Sigmoid colon (tissue), 4 donors: ENCODE results near the gene RGS17.
"Not testable (repeated sequence)": the region's sequence is repeated elsewhere in the genome, so short reads cannot be mapped to it uniquely, and the experiment has no call there.

Source experiments
- EP300 ChIP-seq, 4 donors: sonication (generic); formaldehyde crosslinking; IDR thresholded peaks; one replicate each; pipeline ENCODE4 v1.6.1; 2017; ENCODE audit warnings: antibody characterized with exemption in 4 of 4
- POLR2A ChIP-seq, 2 donors: fragments of 450-650 bp; IDR thresholded peaks; one replicate each; pipeline ENCODE4 v1.6.1; 2016; ENCODE audit warnings: antibody characterized with exemption in 2 of 2, mild to moderate bottlenecking in 2 of 2, moderate library complexity in 2 of 2
- POLR2AphosphoS5 ChIP-seq, 4 donors: sonication (generic); formaldehyde crosslinking; IDR thresholded peaks; one replicate each; pipeline ENCODE4 v1.6.1; 2017; ENCODE audit warnings: antibody characterized with exemption in 4 of 4
- TF ChIP-seq, protein P1 (sequence below), 4 experiments: fragments of 450-650 bp in 3 of 4; fragments of 200-600 bp in 1 of 4; IDR thresholded peaks; one replicate each; pipeline ENCODE4 v1.5.1; 2016 to 2019; ENCODE audit warnings: antibody characterized with exemption in 4 of 4, mild to moderate bottlenecking in 3 of 4, moderate library complexity in 2 of 4

DNA sequence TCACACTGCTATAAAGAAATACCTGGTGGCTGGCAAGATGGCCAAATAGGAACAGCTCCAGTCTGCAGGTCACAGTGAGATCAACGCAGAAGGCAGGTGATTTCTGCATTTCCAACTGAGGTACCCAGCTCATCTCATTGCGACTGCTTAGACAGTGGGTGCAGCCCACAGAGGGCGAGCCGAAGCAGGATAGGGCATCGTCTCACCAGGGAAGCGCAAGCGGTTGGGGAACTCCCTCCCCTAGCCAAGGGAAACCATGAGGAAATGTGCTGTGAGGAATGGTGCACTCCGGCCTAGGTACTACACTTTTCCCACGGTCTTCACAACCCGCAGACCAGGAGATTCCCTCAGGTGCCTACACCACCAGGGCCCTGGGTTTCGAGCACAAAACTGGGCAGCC is 20.5 kb downstream of the RGS17 start:
- TF ChIP-seq, protein P1, sequence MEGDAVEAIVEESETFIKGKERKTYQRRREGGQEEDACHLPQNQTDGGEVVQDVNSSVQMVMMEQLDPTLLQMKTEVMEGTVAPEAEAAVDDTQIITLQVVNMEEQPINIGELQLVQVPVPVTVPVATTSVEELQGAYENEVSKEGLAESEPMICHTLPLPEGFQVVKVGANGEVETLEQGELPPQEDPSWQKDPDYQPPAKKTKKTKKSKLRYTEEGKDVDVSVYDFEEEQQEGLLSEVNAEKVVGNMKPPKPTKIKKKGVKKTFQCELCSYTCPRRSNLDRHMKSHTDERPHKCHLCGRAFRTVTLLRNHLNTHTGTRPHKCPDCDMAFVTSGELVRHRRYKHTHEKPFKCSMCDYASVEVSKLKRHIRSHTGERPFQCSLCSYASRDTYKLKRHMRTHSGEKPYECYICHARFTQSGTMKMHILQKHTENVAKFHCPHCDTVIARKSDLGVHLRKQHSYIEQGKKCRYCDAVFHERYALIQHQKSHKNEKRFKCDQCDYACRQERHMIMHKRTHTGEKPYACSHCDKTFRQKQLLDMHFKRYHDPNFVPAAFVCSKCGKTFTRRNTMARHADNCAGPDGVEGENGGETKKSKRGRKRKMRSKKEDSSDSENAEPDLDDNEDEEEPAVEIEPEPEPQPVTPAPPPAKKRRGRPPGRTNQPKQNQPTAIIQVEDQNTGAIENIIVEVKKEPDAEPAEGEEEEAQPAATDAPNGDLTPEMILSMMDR (IDR thresholded peaks at IDR 0.05) = not testable (repeated sequence)
- not testable (repeated sequence) for TF ChIP-seq POLR2A, EP300, POLR2AphosphoS5 (IDR thresholded peaks at IDR 0.05)
